A673 (cell line): Measurements from ENCODE around the gene DDX5.

Source experiments
- CTCF ChIP-seq: fragments of 300-800, 200-600 bp; sonication (generic); conservative IDR thresholded peaks from 2 replicates; pipeline ENCODE4 v1.5.1; 2017; ENCODE audit warnings: low read depth, mild to moderate bottlenecking, antibody characterized with exemption, low read length, moderate library complexity, mixed read lengths
- EZH2 ChIP-seq: fragments of 200-600 bp; sonication (generic); IDR thresholded peaks from 2 replicates; pipeline ENCODE4 v1.6.1; 2017; ENCODE audit warnings: borderline replicate concordance, low read depth, mild to moderate bottlenecking, mixed read lengths, antibody characterized with exemption, low read length; ENCODE audit not compliant: poor library complexity, severe bottlenecking

- no peak for TF ChIP-seq EZH2
- no peak for TF ChIP-seq CTCF
These were observed 41.2 kb upstream of the DDX5 start for GRCh38 chr17:64547319-64547718.
